Thyroid gland (tissue), 4 donors: Measurements from ENCODE around the gene AANAT.

Experiments
- POLR2A ChIP-seq, 2 donors: fragments of 450-650 bp; IDR thresholded peaks; one replicate each; pipeline ENCODE4 v1.6.1; 2017; ENCODE audit warnings: antibody characterized with exemption in 2 of 2, mild to moderate bottlenecking in 2 of 2, moderate library complexity in 1 of 2
- TF ChIP-seq, protein P1 (sequence below), 6 experiments: fragments of 200-600 bp in 3 of 6; fragments of 450-650 bp in 3 of 6; sonication (generic) in 3 of 6; IDR thresholded peaks; one replicate each; pipeline ENCODE4 v1.5.1; 2016 to 2019; ENCODE audit warnings: antibody characterized with exemption in 6 of 6, mild to moderate bottlenecking in 2 of 6, inconsistent platforms in 1 of 6, moderate library complexity in 1 of 6

DNA sequence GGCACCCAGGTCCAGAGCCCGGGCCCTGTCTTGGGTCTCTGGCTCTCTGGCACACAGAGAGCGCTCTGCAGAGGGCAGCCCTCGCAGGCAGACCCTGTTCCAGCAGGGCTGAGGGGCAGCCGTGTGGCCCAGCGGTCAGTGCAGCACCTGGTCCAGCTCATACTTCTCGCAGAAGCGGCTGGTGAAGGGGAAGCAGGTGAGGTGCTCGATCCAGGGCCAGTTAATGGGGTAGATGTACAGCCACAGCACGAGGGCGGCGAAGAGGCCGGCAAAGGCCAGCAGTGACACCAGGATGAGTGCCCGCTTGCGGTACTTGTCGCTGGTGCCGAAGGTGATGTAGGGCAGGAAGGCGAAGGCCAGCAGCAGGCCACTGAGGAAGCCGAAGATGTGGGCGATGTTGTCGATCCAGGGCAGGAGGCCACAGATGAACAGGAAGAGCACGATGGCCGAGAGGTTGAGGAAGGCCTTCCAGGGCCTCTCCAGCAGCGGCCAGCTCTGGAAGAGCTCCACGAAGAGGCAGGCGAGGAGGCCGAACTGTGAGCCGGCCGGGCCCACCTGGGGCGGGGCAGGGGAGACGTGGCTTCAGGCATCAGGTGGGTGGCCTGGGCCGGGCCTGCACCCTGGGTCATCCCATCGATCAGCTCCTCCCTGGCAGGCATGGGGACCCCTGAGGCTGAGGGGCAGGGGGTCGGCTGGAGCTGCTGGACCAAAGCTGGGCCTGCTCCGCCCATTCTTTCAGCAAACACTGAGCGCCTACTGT is 4.3 kb downstream of the AANAT start:
- TF ChIP-seq, protein P1, sequence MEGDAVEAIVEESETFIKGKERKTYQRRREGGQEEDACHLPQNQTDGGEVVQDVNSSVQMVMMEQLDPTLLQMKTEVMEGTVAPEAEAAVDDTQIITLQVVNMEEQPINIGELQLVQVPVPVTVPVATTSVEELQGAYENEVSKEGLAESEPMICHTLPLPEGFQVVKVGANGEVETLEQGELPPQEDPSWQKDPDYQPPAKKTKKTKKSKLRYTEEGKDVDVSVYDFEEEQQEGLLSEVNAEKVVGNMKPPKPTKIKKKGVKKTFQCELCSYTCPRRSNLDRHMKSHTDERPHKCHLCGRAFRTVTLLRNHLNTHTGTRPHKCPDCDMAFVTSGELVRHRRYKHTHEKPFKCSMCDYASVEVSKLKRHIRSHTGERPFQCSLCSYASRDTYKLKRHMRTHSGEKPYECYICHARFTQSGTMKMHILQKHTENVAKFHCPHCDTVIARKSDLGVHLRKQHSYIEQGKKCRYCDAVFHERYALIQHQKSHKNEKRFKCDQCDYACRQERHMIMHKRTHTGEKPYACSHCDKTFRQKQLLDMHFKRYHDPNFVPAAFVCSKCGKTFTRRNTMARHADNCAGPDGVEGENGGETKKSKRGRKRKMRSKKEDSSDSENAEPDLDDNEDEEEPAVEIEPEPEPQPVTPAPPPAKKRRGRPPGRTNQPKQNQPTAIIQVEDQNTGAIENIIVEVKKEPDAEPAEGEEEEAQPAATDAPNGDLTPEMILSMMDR (IDR thresholded peaks at IDR 0.05), result no peak
- no peak for TF ChIP-seq POLR2A (IDR thresholded peaks at IDR 0.05)
